Epithelial cell of proximal tubule (primary cell): ENCODE results near the gene RAET1E. TPM values are rescaled to one million over a fixed set of nuclear protein-coding genes. Genes with fewer than 3 reads are reported as not detected.
"Not testable (repeated sequence)": the region's sequence is repeated elsewhere in the genome, so short reads cannot be mapped to it uniquely, and the experiment has no call there.

ENCODE experiments used
- DNase-seq: peaks from one replicate; pipeline ENCODE4 v3.0.0-alpha.2; 2011; ENCODE audit warnings: low read depth
- H3K4me3 ChIP-seq: 2 replicates; pipeline ENCODE4 v1.5.1; 2011; ENCODE audit warnings: low read depth, mild to moderate bottlenecking, low read length
- CTCF ChIP-seq: conservative IDR thresholded peaks from 2 replicates; pipeline ENCODE4 v1.5.1; 2012; ENCODE audit warnings: low read depth, mild to moderate bottlenecking, low read length
- total RNA-seq: library from RNA; depleted of rRNA; stranded (reverse); fragments of >200 nt; gene quantifications from 2 replicates; pipeline ENCODE4 v1.2.3, GENCODE V29; 2015

The RAET1E gene
- total RNA-seq, 1 donor from 2014 or later = not detected

GRCh38 chr6:149921361-149921760 lies 23.4 kb upstream of the RAET1E start:
- TF ChIP-seq CTCF = no peak
- DNase-seq = no peak
- no peak overlapping the region for H3K4me3 ChIP-seq

- H3K4me3 ChIP-seq = no peak overlapping the region
- no peak for DNase-seq
- no peak for TF ChIP-seq CTCF
These were observed 21.9 kb upstream of the RAET1E start for GRCh38 chr6:149919834-149920225.

- H3K4me3 ChIP-seq, DNase-seq: not testable (repeated sequence)
These were observed 21.4 kb upstream of the RAET1E start for GRCh38 chr6:149919126-149919833.

GRCh38 chr6:149918151-149918905 lies 20.4 kb upstream of the RAET1E start:
- no peak for DNase-seq
- TF ChIP-seq CTCF = no peak

GRCh38 chr6:149917679-149918078 lies 19.8 kb upstream of the RAET1E start:
- TF ChIP-seq CTCF = no peak
- DNase-seq = no peak
- H3K4me3 ChIP-seq = no peak overlapping the region

More at GRCh38 chr6:149918151-149918905, 20.4 kb upstream of the RAET1E start:
- H3K4me3 ChIP-seq = no peak overlapping the region

GRCh38 chr6:149915970-149916865 lies 18.3 kb upstream of the RAET1E start:
- H3K4me3 ChIP-seq = no peak overlapping the region
- TF ChIP-seq CTCF = no peak

More at GRCh38 chr6:149915970-149916865, 18.3 kb upstream of the RAET1E start:
- DNase-seq = no peak
